ENCODE results near the gene SFTPD. TPM values are rescaled to one million over a fixed set of nuclear protein-coding genes. Genes with fewer than 3 reads are reported as not detected.

SFTPD gene
- total and polyA plus RNA-seq, 2 of the 13 experiments (the other 11 are each of a cell fraction or from before 2014, with no cell fraction given) = not detected

DNA sequence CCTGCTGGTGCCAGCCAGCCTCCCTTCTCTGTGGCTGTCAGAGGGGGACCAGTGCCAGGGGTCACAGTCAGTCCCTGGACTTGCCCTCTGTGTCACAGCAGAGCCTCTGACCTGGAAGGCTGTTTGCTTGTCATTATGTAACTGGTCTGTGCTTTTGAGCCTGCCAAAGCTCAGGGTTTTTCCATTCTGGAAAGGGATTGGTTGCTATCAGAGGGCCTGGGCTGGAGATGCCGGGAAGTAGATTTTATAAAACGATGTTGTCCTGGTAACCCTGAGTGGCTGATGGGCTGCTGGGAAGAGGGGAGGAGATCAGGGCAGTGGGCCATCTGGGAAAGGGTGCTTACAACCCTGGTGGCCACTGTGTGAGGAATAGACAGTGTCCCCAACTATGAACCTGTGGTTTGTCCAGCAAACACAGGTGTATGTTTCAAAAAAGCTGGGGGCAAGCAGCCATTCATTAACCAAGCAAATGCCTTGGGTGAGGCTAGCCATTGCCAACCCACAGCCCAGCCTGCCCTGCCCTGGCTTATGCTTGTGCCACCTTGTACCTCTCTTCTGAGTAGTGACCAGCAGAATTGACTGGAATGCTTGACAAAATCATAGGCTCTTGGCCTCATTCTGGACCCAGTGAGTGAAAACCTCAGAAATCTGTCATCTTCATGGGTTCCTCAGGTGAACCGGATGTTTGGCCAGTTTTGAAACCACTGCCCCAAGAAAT is 21.6 kb downstream of the SFTPD start (continued):
- TF ChIP-seq, protein P1, sequence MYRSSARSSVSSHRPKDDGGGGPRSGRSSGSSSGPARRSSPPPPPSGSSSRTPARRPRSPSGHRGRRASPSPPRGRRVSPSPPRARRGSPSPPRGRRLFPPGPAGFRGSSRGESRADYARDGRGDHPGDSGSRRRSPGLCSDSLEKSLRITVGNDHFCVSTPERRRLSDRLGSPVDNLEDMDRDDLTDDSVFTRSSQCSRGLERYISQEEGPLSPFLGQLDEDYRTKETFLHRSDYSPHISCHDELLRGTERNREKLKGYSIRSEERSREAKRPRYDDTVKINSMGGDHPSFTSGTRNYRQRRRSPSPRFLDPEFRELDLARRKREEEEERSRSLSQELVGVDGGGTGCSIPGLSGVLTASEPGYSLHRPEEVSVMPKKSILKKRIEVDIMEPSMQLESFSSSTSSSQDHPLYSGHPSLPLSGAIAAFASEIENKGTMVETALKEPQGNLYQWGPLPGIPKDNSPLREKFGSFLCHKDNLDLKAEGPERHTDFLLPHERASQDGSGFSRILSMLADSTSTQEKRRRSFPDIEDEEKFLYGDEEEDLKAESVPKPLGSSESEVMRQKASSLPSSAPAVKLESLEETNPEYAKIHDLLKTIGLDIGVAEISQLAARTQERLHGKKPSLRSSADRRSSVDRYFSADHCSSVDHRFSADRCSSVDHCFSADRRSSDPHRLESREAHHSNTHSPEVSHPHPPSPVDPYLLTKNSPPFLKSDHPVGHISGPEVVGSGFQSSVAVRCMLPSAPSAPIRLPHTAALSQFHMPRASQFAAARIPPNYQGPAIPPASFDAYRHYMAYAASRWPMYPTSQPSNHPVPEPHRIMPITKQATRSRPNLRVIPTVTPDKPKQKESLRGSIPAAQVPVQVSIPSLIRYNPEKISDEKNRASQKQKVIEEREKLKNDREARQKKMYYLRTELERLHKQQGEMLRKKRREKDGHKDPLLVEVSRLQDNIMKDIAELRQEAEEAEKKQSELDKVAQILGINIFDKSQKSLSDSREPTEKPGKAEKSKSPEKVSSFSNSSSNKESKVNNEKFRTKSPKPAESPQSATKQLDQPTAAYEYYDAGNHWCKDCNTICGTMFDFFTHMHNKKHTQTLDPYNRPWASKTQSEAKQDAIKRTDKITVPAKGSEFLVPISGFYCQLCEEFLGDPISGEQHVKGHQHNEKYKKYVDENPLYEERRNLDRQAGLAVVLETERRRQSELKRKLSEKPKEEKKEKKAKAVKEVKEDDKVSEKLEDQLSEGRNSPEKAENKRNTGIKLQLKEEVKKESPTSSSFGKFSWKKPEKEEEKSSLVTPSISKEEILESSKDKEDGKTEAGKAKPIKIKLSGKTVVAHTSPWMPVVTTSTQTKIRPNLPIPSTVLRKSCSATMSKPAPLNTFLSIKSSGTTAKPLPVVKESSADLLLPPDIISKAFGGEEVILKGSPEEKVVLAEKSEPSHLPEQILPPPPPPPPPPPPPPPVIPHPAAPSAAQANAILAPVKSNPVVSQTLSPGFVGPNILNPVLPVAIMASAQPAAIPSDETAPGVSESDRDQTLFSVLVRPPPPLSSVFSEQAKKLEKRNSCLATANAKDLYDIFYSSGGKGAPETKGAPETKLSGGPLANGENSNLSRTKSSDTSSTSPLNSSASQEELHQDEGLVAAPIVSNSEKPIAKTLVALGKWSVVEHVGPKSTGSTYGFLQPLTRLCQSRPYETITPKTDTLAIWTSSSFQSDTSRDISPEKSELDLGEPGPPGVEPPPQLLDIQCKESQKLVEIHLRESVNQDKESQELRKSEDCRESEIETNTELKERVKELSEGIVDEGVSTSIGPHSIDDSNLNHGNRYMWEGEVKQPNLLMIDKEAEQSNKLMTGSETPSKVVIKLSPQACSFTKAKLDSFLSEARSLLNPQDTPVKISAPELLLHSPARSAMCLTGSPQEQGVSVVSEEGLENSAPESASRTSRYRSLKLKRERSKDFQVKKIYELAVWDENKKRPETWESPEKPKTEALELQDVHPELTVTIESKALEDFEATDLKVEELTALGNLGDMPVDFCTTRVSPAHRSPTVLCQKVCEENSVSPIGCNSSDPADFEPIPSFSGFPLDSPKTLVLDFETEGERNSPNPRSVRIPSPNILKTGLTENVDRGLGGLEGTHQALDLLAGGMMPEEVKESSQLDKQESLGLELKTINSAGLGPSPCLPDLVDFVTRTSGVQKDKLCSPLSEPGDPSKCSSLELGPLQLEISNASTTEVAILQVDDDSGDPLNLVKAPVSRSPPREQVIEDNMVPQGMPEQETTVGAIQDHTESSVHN (CRISPR knock-in tag; IDR thresholded peaks at IDR 0.05) = no peak
- TF ChIP-seq, protein P2, sequence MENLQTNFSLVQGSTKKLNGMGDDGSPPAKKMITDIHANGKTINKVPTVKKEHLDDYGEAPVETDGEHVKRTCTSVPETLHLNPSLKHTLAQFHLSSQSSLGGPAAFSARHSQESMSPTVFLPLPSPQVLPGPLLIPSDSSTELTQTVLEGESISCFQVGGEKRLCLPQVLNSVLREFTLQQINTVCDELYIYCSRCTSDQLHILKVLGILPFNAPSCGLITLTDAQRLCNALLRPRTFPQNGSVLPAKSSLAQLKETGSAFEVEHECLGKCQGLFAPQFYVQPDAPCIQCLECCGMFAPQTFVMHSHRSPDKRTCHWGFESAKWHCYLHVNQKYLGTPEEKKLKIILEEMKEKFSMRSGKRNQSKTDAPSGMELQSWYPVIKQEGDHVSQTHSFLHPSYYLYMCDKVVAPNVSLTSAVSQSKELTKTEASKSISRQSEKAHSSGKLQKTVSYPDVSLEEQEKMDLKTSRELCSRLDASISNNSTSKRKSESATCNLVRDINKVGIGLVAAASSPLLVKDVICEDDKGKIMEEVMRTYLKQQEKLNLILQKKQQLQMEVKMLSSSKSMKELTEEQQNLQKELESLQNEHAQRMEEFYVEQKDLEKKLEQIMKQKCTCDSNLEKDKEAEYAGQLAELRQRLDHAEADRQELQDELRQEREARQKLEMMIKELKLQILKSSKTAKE (CRISPR knock-in tag; IDR thresholded peaks at IDR 0.05; ENCODE audit: borderline replicate concordance) = peak; percentile 92
- TF ChIP-seq MED1 (CRISPR knock-in tag; IDR thresholded peaks at IDR 0.05) (peak; percentile 77), PHF8 (CRISPR knock-in tag; IDR thresholded peaks at IDR 0.05) (no peak), HNRNPL (IDR thresholded peaks at IDR 0.05; ENCODE audit: low read depth, low read length) (no peak), DPF2 (CRISPR knock-in tag; IDR thresholded peaks at IDR 0.05; ENCODE audit: borderline replicate concordance, low read depth) (no peak), ZNF235 (CRISPR knock-in tag; IDR thresholded peaks at IDR 0.05; ENCODE audit: borderline replicate concordance) (no peak), ZNF335 (CRISPR knock-in tag; IDR thresholded peaks at IDR 0.05) (peak; percentile 47; the same call in 1 of the 2 replicates), ZNF232 (CRISPR knock-in tag; IDR thresholded peaks at IDR 0.05; ENCODE audit: borderline replicate concordance) (peak; percentile 52; the same call in 1 of the 2 replicates), MTF2 (CRISPR knock-in tag; IDR thresholded peaks at IDR 0.05; ENCODE audit: borderline replicate concordance) (0 out of 2 replicates have a peak, but pooled peaks have one; percentile 63), FOXC1 (CRISPR knock-in tag; IDR thresholded peaks at IDR 0.05; ENCODE audit: borderline replicate concordance) (no peak), ZKSCAN8 (CRISPR knock-in tag; IDR thresholded peaks at IDR 0.05; ENCODE audit: borderline replicate concordance) (peak; percentile 38; the same call in 1 of the 2 replicates), ARHGAP35 (CRISPR knock-in tag; IDR thresholded peaks at IDR 0.05; ENCODE audit: borderline replicate concordance) (no peak), NFYC (CRISPR knock-in tag; IDR thresholded peaks at IDR 0.05) (peak; percentile 53; the same call in 1 of the 2 replicates), GATAD2A (CRISPR knock-in tag; IDR thresholded peaks at IDR 0.05) (peak; percentile 74)
- TF ChIP-seq, protein P3, sequence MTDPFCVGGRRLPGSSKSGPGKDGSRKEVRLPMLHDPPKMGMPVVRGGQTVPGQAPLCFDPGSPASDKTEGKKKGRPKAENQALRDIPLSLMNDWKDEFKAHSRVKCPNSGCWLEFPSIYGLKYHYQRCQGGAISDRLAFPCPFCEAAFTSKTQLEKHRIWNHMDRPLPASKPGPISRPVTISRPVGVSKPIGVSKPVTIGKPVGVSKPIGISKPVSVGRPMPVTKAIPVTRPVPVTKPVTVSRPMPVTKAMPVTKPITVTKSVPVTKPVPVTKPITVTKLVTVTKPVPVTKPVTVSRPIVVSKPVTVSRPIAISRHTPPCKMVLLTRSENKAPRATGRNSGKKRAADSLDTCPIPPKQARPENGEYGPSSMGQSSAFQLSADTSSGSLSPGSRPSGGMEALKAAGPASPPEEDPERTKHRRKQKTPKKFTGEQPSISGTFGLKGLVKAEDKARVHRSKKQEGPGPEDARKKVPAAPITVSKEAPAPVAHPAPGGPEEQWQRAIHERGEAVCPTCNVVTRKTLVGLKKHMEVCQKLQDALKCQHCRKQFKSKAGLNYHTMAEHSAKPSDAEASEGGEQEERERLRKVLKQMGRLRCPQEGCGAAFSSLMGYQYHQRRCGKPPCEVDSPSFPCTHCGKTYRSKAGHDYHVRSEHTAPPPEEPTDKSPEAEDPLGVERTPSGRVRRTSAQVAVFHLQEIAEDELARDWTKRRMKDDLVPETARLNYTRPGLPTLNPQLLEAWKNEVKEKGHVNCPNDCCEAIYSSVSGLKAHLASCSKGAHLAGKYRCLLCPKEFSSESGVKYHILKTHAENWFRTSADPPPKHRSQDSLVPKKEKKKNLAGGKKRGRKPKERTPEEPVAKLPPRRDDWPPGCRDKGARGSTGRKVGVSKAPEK (CRISPR knock-in tag; IDR thresholded peaks at IDR 0.05; ENCODE audit: borderline replicate concordance) = no peak
